Measurements from ENCODE around the gene TMPRSS15. TPM values are rescaled to one million over a fixed set of nuclear protein-coding genes. Genes with fewer than 3 reads are reported as not detected.

The TMPRSS15 gene
- total RNA-seq, 2 experiments from 2014 or later, result not detected

GRCh38 chr21:18335651-18336236 lies 67.8 kb downstream of the TMPRSS15 start:
- H3K4me3 Mint-ChIP-seq, result no peak overlapping the region
- ChIA-PET POLR2A (no interaction called here), CTCF (interaction anchor here (0.7 kb wide), 1 partner anchor 40 kb away, joined by 3 read pairs; no protein-coding TSS in a partner anchor)
- no peaks in the 10 kb centered on the region for H3K36me3 Mint-ChIP-seq (ENCODE audit: low read depth)
- no peaks in the 10 kb centered on the region for H3K27me3 Mint-ChIP-seq
- DNase-seq, result no peak
- H3K27ac Mint-ChIP-seq, result no peak overlapping the region
- intact Hi-C loops (cut with DNase I, micrococcal nuclease), result no loop called here
- no peaks in the 10 kb centered on the region for H3K9me3 Mint-ChIP-seq (ENCODE audit: low read depth)
- ATAC-seq, result no peak
- H3K4me1 Mint-ChIP-seq, result no peaks in the 10 kb centered on the region

- intact Hi-C loops (cut with DNase I, micrococcal nuclease), result no loop called here
- Mint-ChIP-seq H3K4me3 (no peak overlapping the region), H3K36me3 (ENCODE audit: low read depth) (no peaks in the 10 kb centered on the region), H3K9me3 (ENCODE audit: low read depth) (no peaks in the 10 kb centered on the region), H3K4me1 (no peaks in the 10 kb centered on the region), H3K27me3 (no peaks in the 10 kb centered on the region), H3K27ac (no peak overlapping the region)
- POLR2A ChIA-PET, result interaction anchor here (0.7 kb wide), 1 partner anchor 303 kb away, joined by 6 read pairs; no protein-coding TSS in a partner anchor
- ATAC-seq, result no peak
- no peak for DNase-seq
- CTCF ChIA-PET, result no interaction called here
Measured at GRCh38 chr21:18334066-18334465, 69.5 kb downstream of the TMPRSS15 start.

DNA sequence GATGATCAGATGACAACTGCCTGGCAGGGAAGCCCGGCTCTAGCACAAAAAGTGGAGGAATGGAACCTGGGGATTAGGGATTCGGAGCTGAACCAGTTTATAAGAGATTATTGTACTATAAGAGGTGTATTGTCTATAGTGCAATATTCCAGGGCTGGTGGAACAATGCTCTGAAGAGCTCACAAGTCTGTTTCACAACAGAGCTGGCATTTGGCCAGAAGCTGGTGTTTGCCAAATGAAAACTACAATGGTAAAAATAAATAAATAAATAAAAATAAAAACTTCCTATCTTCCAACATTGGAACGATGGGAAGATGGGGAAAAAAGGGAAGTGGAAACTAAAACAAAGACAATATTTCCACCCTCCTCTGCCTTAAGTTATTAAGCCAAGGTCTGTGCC lies 85.4 kb downstream of the TMPRSS15 start:
- intact Hi-C loops (cut with DNase I, micrococcal nuclease), result no loop called here
- Mint-ChIP-seq H3K36me3 (ENCODE audit: low read depth) (no peaks in the 10 kb centered on the region), H3K4me1 (no peaks in the 10 kb centered on the region), H3K27me3 (no peaks in the 10 kb centered on the region), H3K27ac (no peak overlapping the region), H3K4me3 (no peak overlapping the region), H3K9me3 (ENCODE audit: low read depth) (peaks cover 2% of the 10 kb centered on the region)
- DNase-seq (no peak), ATAC-seq (no peak)
- CTCF ChIA-PET, result no interaction called here
- POLR2A ChIA-PET, result no interaction called here

GRCh38 chr21:18298228-18298627 lies 105.4 kb downstream of the TMPRSS15 start:
- Mint-ChIP-seq H3K9me3 (ENCODE audit: low read depth) (no peaks in the 10 kb centered on the region), H3K36me3 (ENCODE audit: low read depth) (no peaks in the 10 kb centered on the region), H3K4me3 (no peak overlapping the region), H3K27ac (no peak overlapping the region), H3K27me3 (no peaks in the 10 kb centered on the region), H3K4me1 (no peaks in the 10 kb centered on the region)
- ChIA-PET POLR2A (no interaction called here), CTCF (no interaction called here)
- no peak for ATAC-seq
- no peak for DNase-seq
- intact Hi-C loops (cut with DNase I, micrococcal nuclease), result no loop called here

DNA sequence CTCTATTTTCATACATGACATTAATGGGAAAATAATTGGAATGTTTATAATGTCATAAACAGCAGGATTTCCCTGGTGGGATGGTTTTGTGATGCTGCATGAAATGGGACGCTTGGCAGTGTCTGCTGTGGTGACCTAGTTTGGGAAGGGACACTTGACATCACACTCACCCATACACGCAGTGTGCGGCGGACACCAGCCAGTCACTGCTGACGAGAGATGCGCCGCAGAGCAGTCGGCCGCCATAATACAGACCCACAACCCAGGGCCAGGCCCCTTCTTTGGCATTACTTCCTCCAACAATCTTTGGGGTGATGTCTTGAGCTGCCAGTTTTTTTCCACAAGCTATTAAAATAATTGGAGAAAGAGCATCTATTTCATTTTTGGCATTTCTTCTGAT lies 109.5 kb downstream of the TMPRSS15 start:
- H3K27ac Mint-ChIP-seq, result no peak overlapping the region
- H3K9me3 Mint-ChIP-seq (ENCODE audit: low read depth), result no peaks in the 10 kb centered on the region
- POLR2A ChIA-PET, result no interaction called here
- H3K4me1 Mint-ChIP-seq, result no peaks in the 10 kb centered on the region
- H3K36me3 Mint-ChIP-seq (ENCODE audit: low read depth), result no peaks in the 10 kb centered on the region
- H3K4me3 Mint-ChIP-seq, result no peak overlapping the region
- H3K27me3 Mint-ChIP-seq, result no peaks in the 10 kb centered on the region
- CTCF ChIA-PET, result interaction anchor here (0.6 kb wide), 1 partner anchor 192 kb away, joined by 4 read pairs; no protein-coding TSS in a partner anchor
- DNase-seq (no peak), ATAC-seq (no peak)
- intact Hi-C loops (cut with DNase I, micrococcal nuclease), result no loop called here

- ChIA-PET POLR2A (no interaction called here), CTCF (no interaction called here)
- no peak for DNase-seq
- ATAC-seq, result no peak
- H3K9me3 Mint-ChIP-seq (ENCODE audit: low read depth), result no peaks in the 10 kb centered on the region
- H3K27ac Mint-ChIP-seq, result no peak overlapping the region
- no peaks in the 10 kb centered on the region for H3K36me3 Mint-ChIP-seq (ENCODE audit: low read depth)
- intact Hi-C loops (cut with DNase I, micrococcal nuclease), result no loop called here
- no peak overlapping the region for H3K4me3 Mint-ChIP-seq
- H3K27me3 Mint-ChIP-seq, result no peaks in the 10 kb centered on the region
- no peaks in the 10 kb centered on the region for H3K4me1 Mint-ChIP-seq
Measured at GRCh38 chr21:18289876-18290275, 113.7 kb downstream of the TMPRSS15 start.

DNA sequence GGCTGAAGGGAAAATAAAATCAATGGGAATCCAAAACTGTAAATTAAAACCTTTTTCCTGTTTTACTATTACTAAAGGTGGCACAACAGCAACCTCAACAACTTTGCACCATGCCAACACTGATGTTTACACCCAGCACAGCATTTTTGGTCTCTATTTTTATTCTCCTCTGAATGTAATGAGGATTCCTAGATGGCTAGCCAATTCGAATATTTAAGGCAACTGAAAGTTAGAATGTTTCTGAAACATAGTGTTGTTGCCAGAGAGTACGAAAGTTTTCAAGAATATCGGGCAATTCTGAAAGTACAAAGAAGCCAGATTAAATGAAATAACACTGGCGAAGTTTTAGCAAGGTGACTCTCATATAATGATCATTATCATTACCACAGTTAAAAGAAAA lies 118.2 kb downstream of the TMPRSS15 start:
- no peak for ATAC-seq
- ChIA-PET CTCF (no interaction called here), POLR2A (no interaction called here)
- DNase-seq, result no peak
- intact Hi-C loops (cut with DNase I, micrococcal nuclease), result no loop called here
- no peaks in the 10 kb centered on the region for H3K27me3 Mint-ChIP-seq
- H3K9me3 Mint-ChIP-seq (ENCODE audit: low read depth), result no peaks in the 10 kb centered on the region
- H3K36me3 Mint-ChIP-seq (ENCODE audit: low read depth), result no peaks in the 10 kb centered on the region
- H3K27ac Mint-ChIP-seq, result no peak overlapping the region
- H3K4me1 Mint-ChIP-seq, result no peaks in the 10 kb centered on the region
- H3K4me3 Mint-ChIP-seq, result no peak overlapping the region

DNA sequence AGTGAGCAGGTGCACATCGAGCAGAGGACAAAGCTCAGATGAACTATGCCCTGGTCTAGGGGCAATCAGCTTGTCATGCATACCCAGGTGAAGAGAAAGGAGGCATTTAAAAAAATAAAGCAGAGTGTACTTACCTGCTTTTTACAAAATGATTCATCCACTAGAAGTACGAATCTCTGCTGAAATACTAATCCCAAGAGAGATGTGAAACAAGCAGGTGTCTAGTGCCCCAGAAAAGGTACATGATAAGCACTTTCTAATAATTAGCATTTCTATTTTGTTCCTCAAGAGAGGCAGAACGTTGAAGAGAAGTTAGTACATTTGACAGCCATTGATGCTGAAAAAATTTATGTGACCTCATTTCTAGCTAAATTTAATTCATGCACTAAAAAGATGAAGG lies 127.8 kb downstream of the TMPRSS15 start:
- Mint-ChIP-seq H3K36me3 (ENCODE audit: low read depth) (no peaks in the 10 kb centered on the region), H3K27ac (no peak overlapping the region), H3K27me3 (peaks cover 2% of the 10 kb centered on the region), H3K4me3 (no peak overlapping the region), H3K9me3 (ENCODE audit: low read depth) (no peaks in the 10 kb centered on the region), H3K4me1 (no peaks in the 10 kb centered on the region)
- ChIA-PET POLR2A (no interaction called here), CTCF (no interaction called here)
- no peak for DNase-seq
- ATAC-seq, result no peak
- intact Hi-C loops (cut with DNase I, micrococcal nuclease), result no loop called here

DNA sequence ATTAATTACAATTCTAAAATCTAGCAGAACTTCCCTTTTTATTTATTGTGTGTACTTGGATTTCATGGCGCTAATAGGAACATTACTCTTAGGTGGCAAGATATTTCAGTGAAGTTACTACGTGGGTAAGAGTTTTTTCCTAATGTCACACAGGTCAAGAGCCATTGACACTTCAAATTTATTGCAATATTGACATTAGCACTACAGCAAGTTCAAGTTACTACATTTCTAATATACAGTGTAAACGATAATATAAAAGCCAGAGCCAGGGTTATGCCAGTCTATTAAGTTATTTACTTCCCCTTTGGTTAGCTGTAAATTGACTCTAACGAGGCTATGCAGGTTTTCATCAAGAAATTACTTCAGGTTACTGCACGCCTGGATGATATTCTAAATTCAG lies 129.2 kb downstream of the TMPRSS15 start:
- Mint-ChIP-seq H3K27ac (no peak overlapping the region), H3K4me3 (no peak overlapping the region), H3K9me3 (ENCODE audit: low read depth) (no peaks in the 10 kb centered on the region), H3K36me3 (ENCODE audit: low read depth) (no peaks in the 10 kb centered on the region), H3K27me3 (peaks cover 2% of the 10 kb centered on the region), H3K4me1 (no peaks in the 10 kb centered on the region)
- CTCF ChIA-PET, result no interaction called here
- POLR2A ChIA-PET, result no interaction called here
- intact Hi-C loops (cut with DNase I, micrococcal nuclease), result no loop called here
- no peak for ATAC-seq
- DNase-seq, result no peak

DNA sequence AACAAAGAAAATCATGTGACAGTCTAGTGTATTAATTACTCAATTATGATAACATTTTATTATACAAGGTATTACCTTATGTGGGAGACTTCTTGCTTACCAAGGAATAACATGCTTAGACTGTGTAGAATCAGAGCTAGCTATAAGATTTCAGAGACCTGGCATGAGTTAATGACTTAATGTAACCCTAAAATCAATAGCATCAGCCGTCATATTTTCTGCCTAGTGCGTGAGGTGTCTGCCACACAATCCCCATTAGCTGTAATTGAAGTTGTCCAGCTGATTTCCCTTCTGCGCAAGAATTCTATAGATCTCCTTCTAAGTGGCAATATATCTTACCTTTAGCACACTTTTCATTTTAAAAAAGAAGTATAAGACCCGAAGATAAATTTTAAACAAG lies 130.2 kb downstream of the TMPRSS15 start:
- no peak for DNase-seq
- H3K27ac Mint-ChIP-seq, result no peak overlapping the region
- ChIA-PET CTCF (interaction anchor here (1.3 kb wide), 1 partner anchor 24 kb away, joined by 3 read pairs; no protein-coding TSS in a partner anchor), POLR2A (no interaction called here)
- no peaks in the 10 kb centered on the region for H3K36me3 Mint-ChIP-seq (ENCODE audit: low read depth)
- no peak for ATAC-seq
- no peaks in the 10 kb centered on the region for H3K4me1 Mint-ChIP-seq
- no peaks in the 10 kb centered on the region for H3K9me3 Mint-ChIP-seq (ENCODE audit: low read depth)
- intact Hi-C loops (cut with DNase I, micrococcal nuclease), result no loop called here
- H3K27me3 Mint-ChIP-seq, result peaks cover 2% of the 10 kb centered on the region
- H3K4me3 Mint-ChIP-seq, result no peak overlapping the region

DNA sequence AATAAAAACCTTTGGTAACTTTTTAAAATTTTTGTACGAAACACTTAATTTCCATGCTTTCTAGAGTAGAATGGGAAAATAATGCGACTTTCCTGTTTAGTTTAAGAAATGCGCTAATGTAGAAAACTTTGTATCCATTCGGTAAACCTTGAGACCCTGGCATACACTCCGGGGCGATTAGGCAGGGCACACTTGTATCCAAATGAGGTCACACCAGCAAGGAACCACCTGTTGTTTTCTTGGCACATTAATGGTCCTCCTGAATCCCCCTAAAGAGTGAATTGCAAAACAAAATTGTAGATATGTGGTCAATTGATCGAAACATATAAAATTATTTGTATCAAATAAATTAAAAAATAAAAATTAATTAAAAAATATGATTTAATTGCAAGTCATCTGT lies 133.7 kb downstream of the TMPRSS15 start:
- H3K4me1 Mint-ChIP-seq, result no peaks in the 10 kb centered on the region
- no peak overlapping the region for H3K27ac Mint-ChIP-seq
- H3K9me3 Mint-ChIP-seq (ENCODE audit: low read depth), result no peaks in the 10 kb centered on the region
- ATAC-seq, result no peak
- no peak overlapping the region for H3K4me3 Mint-ChIP-seq
- no peak for DNase-seq
- CTCF ChIA-PET, result no interaction called here
- H3K27me3 Mint-ChIP-seq, result peaks cover 2% of the 10 kb centered on the region
- H3K36me3 Mint-ChIP-seq (ENCODE audit: low read depth), result no peaks in the 10 kb centered on the region
- POLR2A ChIA-PET, result no interaction called here
- intact Hi-C loops (cut with DNase I, micrococcal nuclease), result no loop called here

GRCh38 chr21:18268906-18269305 lies 134.7 kb downstream of the TMPRSS15 start:
- H3K4me1 Mint-ChIP-seq, result no peaks in the 10 kb centered on the region
- H3K27me3 Mint-ChIP-seq, result peaks cover 2% of the 10 kb centered on the region
- DNase-seq, result no peak
- H3K4me3 Mint-ChIP-seq, result no peak overlapping the region
- intact Hi-C loops (cut with DNase I, micrococcal nuclease), result no loop called here
- H3K27ac Mint-ChIP-seq, result no peak overlapping the region
- H3K36me3 Mint-ChIP-seq (ENCODE audit: low read depth), result no peaks in the 10 kb centered on the region
- no peaks in the 10 kb centered on the region for H3K9me3 Mint-ChIP-seq (ENCODE audit: low read depth)
- ATAC-seq, result no peak
- ChIA-PET POLR2A (no interaction called here), CTCF (no interaction called here)

GRCh38 chr21:18267496-18267895 lies 136.1 kb downstream of the TMPRSS15 start:
- CTCF ChIA-PET, result no interaction called here
- no peak for ATAC-seq

More at GRCh38 chr21:18267496-18267895, 136.1 kb downstream of the TMPRSS15 start:
- no peaks in the 10 kb centered on the region for H3K4me1 Mint-ChIP-seq
- H3K27ac Mint-ChIP-seq, result no peak overlapping the region
- intact Hi-C loops (cut with DNase I, micrococcal nuclease), result no loop called here
- H3K27me3 Mint-ChIP-seq, result peaks cover 2% of the 10 kb centered on the region
- no peak for DNase-seq
- POLR2A ChIA-PET, result no interaction called here
- H3K36me3 Mint-ChIP-seq (ENCODE audit: low read depth), result no peaks in the 10 kb centered on the region
- no peak overlapping the region for H3K4me3 Mint-ChIP-seq
- no peaks in the 10 kb centered on the region for H3K9me3 Mint-ChIP-seq (ENCODE audit: low read depth)

Data from activated CD4-positive, alpha-beta T cell treated with anti-CD3 and anti-CD28 coated beads for 36 hours (primary cell).